Nephron (organoid): ENCODE measurements around the gene SPEM1.

Experiments used
- H3K27ac Mint-ChIP-seq, 3 experiments: 2 replicates each; pipeline ENCODE4 v1.8.0; 2020; ENCODE audit warnings: mixed read lengths in 3 of 3, mild to moderate bottlenecking in 2 of 3, moderate library complexity in 1 of 3
- H3K27me3 Mint-ChIP-seq: 2 replicates; pipeline ENCODE4 v1.8.0; 2021; ENCODE audit warnings: low read depth, mild to moderate bottlenecking, moderate library complexity, mixed read lengths
- H3K36me3 Mint-ChIP-seq: 2 replicates; pipeline ENCODE4 v1.8.0; 2020; ENCODE audit warnings: low read depth, mixed read lengths
- H3K4me1 Mint-ChIP-seq: 2 replicates; pipeline ENCODE4 v1.8.0; 2020; ENCODE audit warnings: mixed read lengths
- H3K4me3 Mint-ChIP-seq, 3 experiments: 2 replicates each; pipeline ENCODE4 v1.8.0; 2020; ENCODE audit warnings: mild to moderate bottlenecking in 3 of 3, mixed read lengths in 3 of 3, moderate library complexity in 2 of 3
- H3K9me3 Mint-ChIP-seq: 2 replicates; pipeline ENCODE4 v1.8.0; 2020; ENCODE audit warnings: mixed read lengths
- CTCF ChIP-seq, 3 experiments: fragments of 200-600 bp; sonication (generic); IDR thresholded peaks; one replicate each; pipeline ENCODE4 v1.5.0; 2021; ENCODE audit warnings: antibody characterized with exemption in 3 of 3; ENCODE audit not compliant: unreplicated experiment in 3 of 3

The SPEM1 gene

GRCh38 chr17:7419819-7420610 lies at the start of gene SPEM1:
TSS of gene SPEM1 (plus strand) at chr17:7420324. CDS start at chr17:7420385, 61 bp downstream.
- Mint-ChIP-seq H3K27me3 (peaks cover 4% of the 10 kb centered on the region), H3K27ac (peak within 1 kb of the TSS in 2 of 3 experiments; percentile 40 to 78), H3K36me3 (peaks cover 11% of the 10 kb centered on the region), H3K9me3 (no peaks in the 10 kb centered on the region), H3K4me1 (peaks cover 6% of the 10 kb centered on the region), H3K4me3 (no peak within 1 kb of the TSS)
- TF ChIP-seq CTCF (IDR thresholded peaks at IDR 0.05; ENCODE audit: unreplicated experiment in 3 of 3): no peak

- Mint-ChIP-seq H3K4me1 (no peaks in the 10 kb centered on the region), H3K36me3 (no peaks in the 10 kb centered on the region)
Measured at GRCh38 chr17:7370853-7371252, 49.3 kb upstream of the SPEM1 start.

GRCh38 chr17:7374353-7374752 lies 45.8 kb upstream of the SPEM1 start:
- H3K9me3 Mint-ChIP-seq: peaks cover 4% of the 10 kb centered on the region
- H3K27me3 Mint-ChIP-seq: peaks cover 39% of the 10 kb centered on the region
- H3K36me3 Mint-ChIP-seq: no peaks in the 10 kb centered on the region
- H3K27ac Mint-ChIP-seq: no peak overlapping the region
- H3K4me1 Mint-ChIP-seq: no peaks in the 10 kb centered on the region
- no peak for TF ChIP-seq CTCF (IDR thresholded peaks at IDR 0.05; ENCODE audit: unreplicated experiment in 3 of 3)
- no peak overlapping the region for H3K4me3 Mint-ChIP-seq

More at GRCh38 chr17:7370853-7371252, 49.3 kb upstream of the SPEM1 start:
- H3K4me3 Mint-ChIP-seq: no peak overlapping the region
- peaks cover 17% of the 10 kb centered on the region for H3K27me3 Mint-ChIP-seq
- no peak overlapping the region for H3K27ac Mint-ChIP-seq
- no peaks in the 10 kb centered on the region for H3K9me3 Mint-ChIP-seq
- no peak for TF ChIP-seq CTCF (IDR thresholded peaks at IDR 0.05; ENCODE audit: unreplicated experiment in 3 of 3)

- Mint-ChIP-seq H3K4me3 (peak overlapping the region in 1 of 3 experiments; percentile 7), H3K9me3 (peaks cover 9% of the 10 kb centered on the region), H3K27me3 (peaks cover 71% of the 10 kb centered on the region), H3K4me1 (peaks cover 5% of the 10 kb centered on the region), H3K36me3 (no peaks in the 10 kb centered on the region), H3K27ac (no peak overlapping the region)
- no peak for TF ChIP-seq CTCF (IDR thresholded peaks at IDR 0.05; ENCODE audit: unreplicated experiment in 3 of 3)
Measured at GRCh38 chr17:7379134-7379533, 41.0 kb upstream of the SPEM1 start.

- no peak for TF ChIP-seq CTCF (IDR thresholded peaks at IDR 0.05; ENCODE audit: unreplicated experiment in 3 of 3)
Measured at GRCh38 chr17:7380321-7380720, 39.8 kb upstream of the SPEM1 start.

More at GRCh38 chr17:7380321-7380720, 39.8 kb upstream of the SPEM1 start:
- Mint-ChIP-seq H3K36me3 (no peaks in the 10 kb centered on the region), H3K27me3 (peaks cover 81% of the 10 kb centered on the region), H3K27ac (peak overlapping the region in 2 of 3 experiments; percentile 4 to 53), H3K4me1 (peaks cover 5% of the 10 kb centered on the region), H3K4me3 (peak overlapping the region; percentile 78 to 79 (median 78)), H3K9me3 (peaks cover 9% of the 10 kb centered on the region)
